Measurements from ENCODE around the gene GGT5. TPM values are rescaled to one million over a fixed set of nuclear protein-coding genes. Genes with fewer than 3 reads are reported as not detected.

GGT5 gene
- total RNA-seq, 4 donors from 2014 or later: 8.8 to 29.9 (median 22.8) TPM

- in situ Hi-C loops (cut with MboI; ENCODE audit: low sequenced_read_pairs in 4 of 4): loop anchor here in 1 of 4 donors (25.0 kb wide), 1 partner anchor 119 kb away; no protein-coding TSS in a partner anchor
- TF ChIP-seq POLR2A (IDR thresholded peaks at IDR 0.05) (no peak), CTCF (IDR thresholded peaks at IDR 0.05 in 4 of 5, conservative IDR thresholded peaks at IDR 0.05 in 1 of 5) (peak in 2 of 5 experiments; percentile 7 to 21)
- no peak overlapping the region for H3K4me3 ChIP-seq
- no peak for DNase-seq
- H3K4me1 ChIP-seq: no peaks in the 10 kb centered on the region
- intact Hi-C loops (cut with DNase I; ENCODE audit: low total_unique reads): no loop called here
- ATAC-seq: no peak
- H3K9me3 ChIP-seq: no peaks in the 10 kb centered on the region
- no peaks in the 10 kb centered on the region for H3K36me3 ChIP-seq
- H3K27ac ChIP-seq: no peak overlapping the region
- no peaks in the 10 kb centered on the region for H3K27me3 ChIP-seq
Observed at GRCh38 chr22:24230911-24231656, 13.8 kb downstream of the GGT5 start.

- TF ChIP-seq POLR2A (IDR thresholded peaks at IDR 0.05) (no peak), CTCF (IDR thresholded peaks at IDR 0.05 in 4 of 5, conservative IDR thresholded peaks at IDR 0.05 in 1 of 5) (no peak)
- DNase-seq (no peak), ATAC-seq (no peak)
- Histone ChIP-seq H3K36me3 (no peaks in the 10 kb centered on the region), H3K27ac (no peak overlapping the region), H3K4me1 (no peaks in the 10 kb centered on the region), H3K4me3 (no peak overlapping the region), H3K27me3 (no peaks in the 10 kb centered on the region), H3K9me3 (peaks cover 0 to 8% (median 0%) of the 10 kb centered on the region in 3 donors)
- in situ Hi-C loops (cut with MboI; ENCODE audit: low sequenced_read_pairs in 4 of 4): loop anchor here in 1 of 4 donors (25.0 kb wide), 1 partner anchor 114 kb away; no protein-coding TSS in a partner anchor
- intact Hi-C loops (cut with DNase I; ENCODE audit: low total_unique reads): no loop called here
Observed at GRCh38 chr22:24225951-24226350, 18.9 kb downstream of the GGT5 start.

- no peak for ATAC-seq
- TF ChIP-seq CTCF (IDR thresholded peaks at IDR 0.05 in 4 of 5, conservative IDR thresholded peaks at IDR 0.05 in 1 of 5) (no peak), POLR2A (IDR thresholded peaks at IDR 0.05) (no peak)
- no peaks in the 10 kb centered on the region for H3K36me3 ChIP-seq
Observed at GRCh38 chr22:24225044-24225601, 19.8 kb downstream of the GGT5 start.

GRCh38 chr22:24224468-24224867, 20.4 kb downstream of the GGT5 start:
- in situ Hi-C loops (cut with MboI; ENCODE audit: low sequenced_read_pairs in 4 of 4) (no loop called here), intact Hi-C loops (cut with DNase I; ENCODE audit: low total_unique reads) (no loop called here)
- Histone ChIP-seq H3K27ac (no peak overlapping the region), H3K27me3 (no peaks in the 10 kb centered on the region), H3K4me3 (no peak overlapping the region), H3K36me3 (no peaks in the 10 kb centered on the region), H3K9me3 (peaks cover 0 to 8% (median 0%) of the 10 kb centered on the region in 3 donors), H3K4me1 (no peaks in the 10 kb centered on the region)
- no peak for TF ChIP-seq POLR2A (IDR thresholded peaks at IDR 0.05)
- no peak for TF ChIP-seq CTCF (IDR thresholded peaks at IDR 0.05 in 4 of 5, conservative IDR thresholded peaks at IDR 0.05 in 1 of 5)
- ATAC-seq (no peak), DNase-seq (no peak)

More at GRCh38 chr22:24225044-24225601, 19.8 kb downstream of the GGT5 start:
- DNase-seq: no peak
- H3K27me3 ChIP-seq: no peaks in the 10 kb centered on the region
- peaks cover 0 to 8% (median 0%) of the 10 kb centered on the region in 3 donors for H3K9me3 ChIP-seq
- in situ Hi-C loops (cut with MboI; ENCODE audit: low sequenced_read_pairs in 4 of 4): loop anchor here in 1 of 4 donors (25.0 kb wide), 1 partner anchor 113 kb away; no protein-coding TSS in a partner anchor
- H3K4me3 ChIP-seq: no peak overlapping the region
- intact Hi-C loops (cut with DNase I; ENCODE audit: low total_unique reads): no loop called here
- no peak overlapping the region for H3K27ac ChIP-seq
- no peaks in the 10 kb centered on the region for H3K4me1 ChIP-seq
